Smooth muscle cell (in vitro differentiated cells): ENCODE data around the gene TRERF1. TPM values are rescaled to one million over a fixed set of nuclear protein-coding genes. Genes with fewer than 3 reads are reported as not detected.
A peak's percentile ranks its signal among the peaks of the same experiment; 100 is the strongest.

Source experiments
- DNase-seq: peaks from one replicate; lab custom pipeline; 2025; ENCODE audit not compliant: unreplicated experiment; lab: John Stamatoyannopoulos, UW
- H2AFZ ChIP-seq: fragments of 200-600 bp; sonication (generic); 2 replicates; pipeline ENCODE4 v1.6.0; 2016; ENCODE audit warnings: antibody characterized with exemption, low read depth, mild to moderate bottlenecking
- H3F3A ChIP-seq: fragments of 200-600 bp; sonication (generic); 2 replicates; pipeline ENCODE4 v1.6.0; 2017; ENCODE audit warnings: antibody characterized with exemption, low read depth
- H3K27ac ChIP-seq: fragments of 200-600 bp; sonication (generic); 2 replicates; pipeline ENCODE4 v1.5.1; 2016; ENCODE audit warnings: low read depth, mild to moderate bottlenecking
- H3K27me3 ChIP-seq: fragments of 200-600 bp; sonication (generic); 2 replicates; pipeline ENCODE4 v1.6.1; 2016; ENCODE audit warnings: low read depth, mild to moderate bottlenecking
- H3K36me3 ChIP-seq: fragments of 200-600 bp; sonication (generic); 2 replicates; pipeline ENCODE4 v1.5.1; 2016; ENCODE audit warnings: low read depth
- H3K4me1 ChIP-seq: fragments of 200-600 bp; sonication (generic); 2 replicates; pipeline ENCODE4 v1.5.1; 2016; ENCODE audit warnings: low read depth
- H3K4me2 ChIP-seq: fragments of 200-600 bp; sonication (generic); 2 replicates; pipeline ENCODE4 v1.6.0; 2016; ENCODE audit warnings: mild to moderate bottlenecking
- H3K4me3 ChIP-seq: fragments of 200-600 bp; sonication (generic); 2 replicates; pipeline ENCODE4 v1.5.1; 2016; ENCODE audit warnings: mild to moderate bottlenecking
- H3K79me2 ChIP-seq: fragments of 200-600 bp; sonication (generic); 2 replicates; pipeline ENCODE4 v1.6.0; 2016; ENCODE audit warnings: low read depth, mild to moderate bottlenecking
- H3K9ac ChIP-seq: fragments of 200-600 bp; sonication (generic); 2 replicates; pipeline ENCODE4 v1.6.0; 2016; ENCODE audit warnings: low read depth
- H3K9me3 ChIP-seq: fragments of 200-600 bp; sonication (generic); replicated peaks from 2 replicates; pipeline ENCODE4 v1.5.1; 2016; ENCODE audit warnings: low read depth
- H4K20me1 ChIP-seq: fragments of 200-600 bp; sonication (generic); 2 replicates; pipeline ENCODE4 v1.6.0; 2016; ENCODE audit warnings: low read depth
- WGBS: methylation state at CpG from one replicate; pipeline ENCODE4 v1.1.7; 2016; ENCODE audit warnings: low lambda C conversion rate; 5-methylcytosine and 5-hydroxymethylcytosine counted together
- polyA plus RNA-seq: library from polyadenylated mRNA; unstranded; fragments of >200 nt; fragmentation: Nextera tagmentation; extraction: Ambion mirVana; gene quantifications from 2 replicates; pipeline ENCODE4 v1.2.1, GENCODE V29; 2016
- total RNA-seq: library from RNA; depleted of rRNA; stranded (reverse); fragments of >200 nt; gene quantifications from 2 replicates; pipeline ENCODE4 v1.2.3, GENCODE V29; 2014
- TF ChIP-seq, protein P1 (sequence below): fragments of 200-600 bp; sonication (generic); IDR thresholded peaks from 2 replicates; pipeline ENCODE4 v1.5.1; 2017; ENCODE audit warnings: borderline replicate concordance, mild to moderate bottlenecking, antibody characterized with exemption; ENCODE audit not compliant: insufficient read depth, poor library complexity, severe bottlenecking

TRERF1 gene
- total and polyA plus RNA-seq, 2 experiments from 2014 or later: 3.5 to 5.3 TPM

DNA sequence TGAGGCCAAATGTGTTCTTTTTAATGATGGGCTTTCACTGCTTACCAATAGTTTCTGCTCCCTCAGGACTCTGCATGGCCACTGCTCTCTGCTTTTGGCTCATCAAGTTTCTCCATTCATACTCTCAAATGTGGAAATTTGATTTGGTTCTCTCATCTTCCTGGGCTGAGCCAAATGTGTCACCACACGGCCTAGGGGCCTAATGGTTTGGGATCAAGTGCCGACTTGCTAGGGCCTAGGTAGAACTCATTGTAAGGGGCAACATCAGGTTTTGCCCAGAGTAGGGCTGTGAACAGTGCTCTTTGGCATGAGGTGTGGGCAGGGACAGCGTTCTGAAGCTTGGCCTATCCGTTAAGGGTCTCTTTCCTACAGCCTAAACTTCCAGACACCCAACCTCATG, 230.2 kb downstream of the TRERF1 start:
- no peaks in the 10 kb centered on the region for H3K36me3 ChIP-seq

DNA sequence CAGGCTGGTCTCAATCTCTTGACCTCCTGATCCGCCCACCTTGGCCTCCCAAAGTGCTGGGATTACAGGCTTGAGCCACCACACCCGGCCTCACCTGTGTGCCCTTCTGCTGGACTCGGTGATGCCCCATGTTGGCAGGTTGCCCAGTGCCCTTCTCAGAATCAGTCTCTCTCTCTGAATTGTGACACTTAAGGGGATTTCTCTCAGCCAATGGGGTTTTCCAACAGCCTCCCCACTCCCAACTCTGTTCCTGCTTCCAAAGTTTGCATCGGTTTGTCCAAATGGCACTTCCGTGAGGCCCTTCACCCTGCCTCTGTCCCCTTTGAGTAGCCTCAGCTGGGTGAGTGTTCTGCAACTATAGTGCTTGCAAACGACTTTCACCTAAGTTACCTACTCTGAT, 230.9 kb downstream of the TRERF1 start:
- DNase-seq: no peak
- no peak overlapping the region for H3K4me2 ChIP-seq
- no peaks in the 10 kb centered on the region for H3F3A ChIP-seq
- H4K20me1 ChIP-seq: no peaks in the 10 kb centered on the region
- no peaks in the 10 kb centered on the region for H3K27me3 ChIP-seq
- H2AFZ ChIP-seq: no peak overlapping the region
- H3K9me3 ChIP-seq: no peaks in the 10 kb centered on the region
- H3K9ac ChIP-seq: no peak overlapping the region
- H3K4me3 ChIP-seq: no peak overlapping the region
- TF ChIP-seq, protein P1, sequence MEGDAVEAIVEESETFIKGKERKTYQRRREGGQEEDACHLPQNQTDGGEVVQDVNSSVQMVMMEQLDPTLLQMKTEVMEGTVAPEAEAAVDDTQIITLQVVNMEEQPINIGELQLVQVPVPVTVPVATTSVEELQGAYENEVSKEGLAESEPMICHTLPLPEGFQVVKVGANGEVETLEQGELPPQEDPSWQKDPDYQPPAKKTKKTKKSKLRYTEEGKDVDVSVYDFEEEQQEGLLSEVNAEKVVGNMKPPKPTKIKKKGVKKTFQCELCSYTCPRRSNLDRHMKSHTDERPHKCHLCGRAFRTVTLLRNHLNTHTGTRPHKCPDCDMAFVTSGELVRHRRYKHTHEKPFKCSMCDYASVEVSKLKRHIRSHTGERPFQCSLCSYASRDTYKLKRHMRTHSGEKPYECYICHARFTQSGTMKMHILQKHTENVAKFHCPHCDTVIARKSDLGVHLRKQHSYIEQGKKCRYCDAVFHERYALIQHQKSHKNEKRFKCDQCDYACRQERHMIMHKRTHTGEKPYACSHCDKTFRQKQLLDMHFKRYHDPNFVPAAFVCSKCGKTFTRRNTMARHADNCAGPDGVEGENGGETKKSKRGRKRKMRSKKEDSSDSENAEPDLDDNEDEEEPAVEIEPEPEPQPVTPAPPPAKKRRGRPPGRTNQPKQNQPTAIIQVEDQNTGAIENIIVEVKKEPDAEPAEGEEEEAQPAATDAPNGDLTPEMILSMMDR: no peak
- WGBS: 91% methylated on average over 6 of the region's 6 CpGs
- H3K36me3 ChIP-seq: no peaks in the 10 kb centered on the region
- H3K27ac ChIP-seq: no peak overlapping the region
- peaks cover 10% of the 10 kb centered on the region for H3K79me2 ChIP-seq
- peaks cover 7% of the 10 kb centered on the region for H3K4me1 ChIP-seq

More for the DNA sequence above, 230.2 kb downstream of the TRERF1 start:
- Histone ChIP-seq H4K20me1 (no peaks in the 10 kb centered on the region), H3K79me2 (peaks cover 7% of the 10 kb centered on the region), H3F3A (no peaks in the 10 kb centered on the region), H3K9me3 (no peaks in the 10 kb centered on the region), H3K4me2 (no peak overlapping the region), H3K27me3 (no peaks in the 10 kb centered on the region), H3K9ac (no peak overlapping the region), H3K4me3 (no peak overlapping the region), H2AFZ (no peak overlapping the region), H3K27ac (no peak overlapping the region), H3K4me1 (peaks cover 6% of the 10 kb centered on the region)
- TF ChIP-seq, protein P1: no peak
- no peak for DNase-seq
- WGBS: 77% methylated on average over 4 of the region's 4 CpGs

DNA sequence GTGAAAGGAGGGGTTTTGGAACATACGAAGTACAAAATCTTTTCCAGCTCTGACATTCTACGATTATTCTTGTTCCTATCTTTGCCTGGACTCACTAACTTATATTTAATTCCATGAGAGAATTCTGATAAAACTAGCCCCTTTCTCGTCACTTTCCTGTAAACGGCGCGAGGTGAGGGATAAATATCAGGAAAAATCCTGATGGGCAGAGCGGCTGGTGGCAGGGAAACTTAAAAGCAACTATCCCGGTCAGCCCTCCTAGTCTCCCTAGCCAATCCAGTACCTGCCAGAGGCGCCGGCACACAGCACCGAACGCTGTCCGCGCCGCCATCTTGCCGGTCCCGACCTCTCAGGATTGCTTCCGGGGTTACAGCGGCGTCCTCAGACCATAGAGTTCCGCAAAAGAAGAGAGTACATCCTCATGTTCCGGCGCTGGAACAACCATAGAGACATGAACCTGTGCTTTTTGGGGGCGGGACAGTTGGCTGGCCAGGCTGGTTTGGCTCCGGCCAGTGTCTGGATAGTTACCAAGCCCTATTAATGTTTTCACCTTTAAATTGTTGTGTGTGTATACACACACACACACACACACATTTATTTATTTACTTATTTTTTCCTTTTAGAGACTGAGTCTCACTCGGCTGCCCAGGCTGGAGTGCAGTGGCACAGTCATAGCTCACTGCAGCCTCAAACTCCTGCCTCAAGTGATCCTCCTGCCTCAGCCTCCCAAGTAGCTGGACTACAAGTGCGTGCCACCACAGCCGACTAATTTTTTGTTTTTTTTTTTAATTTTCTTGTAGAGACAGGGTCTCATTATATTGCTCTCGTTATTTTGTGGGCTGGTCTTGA, 234.0 kb downstream of the TRERF1 start, which contains the start of gene MRPS10:
TSS of gene MRPS10 (minus strand) at position 343 of the 849 bp plus-strand sequence. CDS start at position 331, 12 bp downstream.
- peak; percentile 39 for DNase-seq
- Histone ChIP-seq H3K4me3 (peak within 1 kb of the TSS; percentile 77), H3K27ac (peak within 1 kb of the TSS; percentile 68), H2AFZ (peak within 1 kb of the TSS; percentile 90), H3K4me1 (peaks cover 7% of the 10 kb centered on the region), H3K79me2 (peaks cover 16% of the 10 kb centered on the region), H3K9me3 (no peaks in the 10 kb centered on the region), H4K20me1 (no peaks in the 10 kb centered on the region), H3F3A (no peaks in the 10 kb centered on the region), H3K4me2 (peak within 1 kb of the TSS; percentile 94), H3K27me3 (no peaks in the 10 kb centered on the region), H3K9ac (peak within 1 kb of the TSS; percentile 88), H3K36me3 (no peaks in the 10 kb centered on the region)
- TF ChIP-seq, protein P1: no peak
- WGBS: 13% methylated on average over 29 of the region's 29 CpGs
